Measurements from ENCODE around the gene RAB18. TPM values are rescaled to one million over a fixed set of nuclear protein-coding genes. Genes with fewer than 3 reads are reported as not detected.
"Not testable (repeated sequence)": the region's sequence is repeated elsewhere in the genome, so short reads cannot be mapped to it uniquely, and the experiment has no call there.

The RAB18 gene
- total RNA-seq, 1 donor from 2014 or later = 113 TPM

DNA sequence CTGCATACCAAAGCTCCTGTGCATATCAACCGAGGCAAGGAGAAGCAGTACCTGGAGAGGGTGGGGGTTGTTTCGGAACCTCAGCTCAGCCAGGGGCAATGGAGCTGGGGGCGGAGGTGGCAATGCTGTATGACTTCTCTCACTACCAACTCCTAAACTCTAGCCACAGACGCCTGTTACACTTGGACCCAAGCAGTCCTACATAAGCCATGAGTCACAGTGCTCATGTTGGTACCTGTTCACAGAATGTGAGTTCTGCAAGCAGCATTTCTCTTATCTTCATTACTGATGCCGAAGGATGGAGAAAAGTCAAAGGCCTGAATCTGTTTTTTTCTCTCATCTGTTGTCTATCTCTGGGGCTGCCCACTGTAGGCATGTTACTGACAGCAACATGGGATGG is 3.2 kb upstream of the RAB18 start:
- intact Hi-C loops (cut with DNase I) = loop anchor here (5.0 kb wide), 1 partner anchor 259 kb away; the partner anchor contains the start of gene ACBD5
- no peak for DNase-seq (ENCODE audit: low spot score)

GRCh38 chr10:27503498-27504006 is 552 bp upstream of the RAB18 start:
- DNase-seq (ENCODE audit: low spot score) = no peak
- intact Hi-C loops (cut with DNase I) = loop anchor here (5.0 kb wide), 1 partner anchor 261 kb away; the partner anchor contains the start of gene ACBD5

DNA sequence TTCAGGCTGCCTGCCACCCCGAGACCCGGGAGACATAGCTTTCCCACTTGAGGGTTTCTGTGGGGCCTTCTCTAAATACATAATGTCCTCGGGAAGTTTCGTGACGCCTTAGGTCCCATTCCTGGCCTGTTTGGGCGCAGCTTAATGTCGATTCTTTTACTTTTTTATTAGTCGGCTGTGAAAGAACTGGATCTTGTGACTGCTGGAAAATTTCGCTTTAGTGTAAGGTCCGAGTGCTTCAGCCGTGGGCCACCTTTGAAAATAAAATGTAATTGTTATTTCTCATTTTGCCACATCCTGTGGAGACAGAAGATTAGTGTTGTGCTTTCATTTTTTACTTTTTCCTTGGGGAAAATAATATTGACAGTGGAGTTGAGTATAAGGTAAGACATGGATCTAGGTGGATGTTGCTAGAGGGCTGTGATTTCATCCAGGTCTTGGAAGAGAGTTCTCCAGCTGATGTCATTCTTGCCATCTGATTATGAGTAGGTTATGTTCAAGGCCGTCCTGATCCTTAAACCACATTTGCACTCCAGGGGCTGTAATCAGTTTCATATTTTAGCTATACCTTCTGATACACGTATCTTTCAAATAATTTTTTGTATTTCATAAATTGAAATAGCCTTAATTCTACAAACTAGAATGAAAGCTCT is 830 bp downstream of the RAB18 start:
- DNase-seq (ENCODE audit: low spot score) = no peak
- intact Hi-C loops (cut with DNase I) = loop anchor here (5.0 kb wide), 1 partner anchor 263 kb away; the partner anchor contains the start of gene ACBD5

GRCh38 chr10:27505537-27505936 is 1.4 kb downstream of the RAB18 start:
- intact Hi-C loops (cut with DNase I) = not testable (repeated sequence)

GRCh38 chr10:27506280-27506679 is 2.2 kb downstream of the RAB18 start:
- intact Hi-C loops (cut with DNase I) = no loop called here
- DNase-seq (ENCODE audit: low spot score) = no peak

More at GRCh38 chr10:27505537-27505936, 1.4 kb downstream of the RAB18 start:
- not testable (repeated sequence) for DNase-seq (ENCODE audit: low spot score)

DNA sequence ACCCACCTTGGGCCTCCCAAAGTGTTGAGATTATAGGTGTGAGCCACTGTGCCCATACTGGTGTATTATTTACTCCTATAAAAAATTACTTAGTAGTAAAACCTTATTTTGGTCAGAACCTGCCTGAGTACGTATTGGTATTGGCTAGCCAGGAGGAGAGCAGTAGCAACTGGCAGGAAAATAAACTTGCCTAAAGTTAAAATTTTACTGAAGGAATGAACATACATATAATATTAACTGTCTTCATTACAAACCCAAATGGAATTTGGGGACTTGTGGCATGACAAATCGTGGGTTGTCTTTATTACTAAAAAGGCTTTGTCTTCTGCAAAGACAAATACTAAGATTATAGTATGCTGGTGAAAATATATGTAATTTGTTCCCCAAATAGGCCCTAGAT is 8.4 kb downstream of the RAB18 start:
- DNase-seq (ENCODE audit: low spot score) = no peak
- intact Hi-C loops (cut with DNase I) = no loop called here

DNA sequence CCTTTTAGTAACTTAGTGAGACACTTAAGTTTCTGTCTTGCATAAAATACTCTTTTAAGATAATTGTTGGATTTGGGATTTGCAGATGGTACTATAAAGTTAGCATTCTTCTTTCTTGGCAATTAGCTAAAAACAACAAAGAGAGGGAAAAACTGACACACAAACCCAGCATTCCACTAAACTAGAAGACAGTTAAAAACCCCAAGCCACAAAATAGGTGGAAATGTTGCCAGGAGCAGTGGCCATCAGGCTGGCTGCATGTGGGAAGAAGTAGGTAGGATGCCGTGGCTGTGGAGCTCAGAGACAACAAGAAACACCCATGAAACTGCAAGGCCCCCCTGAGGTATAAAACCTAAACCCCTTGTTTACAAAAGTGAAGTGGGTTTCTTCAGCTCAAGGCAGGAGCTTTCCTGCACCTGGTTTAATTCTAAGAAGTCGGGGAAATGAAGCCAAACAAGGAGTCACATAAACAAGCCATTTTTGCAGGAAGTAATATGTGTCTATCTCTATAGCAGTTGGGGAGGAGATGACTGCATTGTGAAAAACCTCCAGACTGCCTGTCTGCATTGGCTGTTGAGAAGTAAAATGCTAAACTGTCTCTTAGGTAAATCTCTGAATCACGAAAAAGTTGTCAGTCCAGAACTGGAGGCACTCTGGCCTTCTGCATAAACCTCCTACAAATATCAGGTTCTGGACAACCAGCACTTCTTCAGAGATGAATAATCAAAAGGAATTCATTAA is 9.5 kb downstream of the RAB18 start:
- DNase-seq (ENCODE audit: low spot score) = no peak
- intact Hi-C loops (cut with DNase I) = no loop called here

- intact Hi-C loops (cut with DNase I) = no loop called here
- no peak for DNase-seq (ENCODE audit: low spot score)
Measured at GRCh38 chr10:27514243-27514642, 10.1 kb downstream of the RAB18 start.

DNA sequence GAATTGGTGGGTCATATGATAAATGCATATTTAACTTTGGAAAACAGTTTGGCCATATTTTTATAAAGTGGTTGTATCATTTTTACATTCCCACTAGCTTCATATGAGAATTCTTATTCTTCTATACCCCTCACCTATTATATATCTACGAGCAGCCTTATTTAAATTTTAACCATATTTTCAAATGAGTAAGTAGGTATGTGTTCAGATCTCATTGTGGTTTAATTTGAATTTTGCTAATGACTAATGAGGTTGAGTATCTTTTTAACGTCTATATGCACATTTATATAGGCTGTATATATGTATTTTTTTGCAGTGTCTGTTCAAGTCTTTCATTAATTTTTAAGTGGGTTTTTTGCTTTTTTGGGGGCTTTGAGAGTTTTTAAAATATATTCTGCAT is 14.2 kb downstream of the RAB18 start:
- intact Hi-C loops (cut with DNase I) = no loop called here
- DNase-seq (ENCODE audit: low spot score) = no peak

GRCh38 chr10:27525819-27526218 is 21.7 kb downstream of the RAB18 start:
- no peak for DNase-seq (ENCODE audit: low spot score)
- intact Hi-C loops (cut with DNase I) = no loop called here

GRCh38 chr10:27526242-27526641 is 22.1 kb downstream of the RAB18 start:
- intact Hi-C loops (cut with DNase I) = no loop called here
- no peak for DNase-seq (ENCODE audit: low spot score)

- intact Hi-C loops (cut with DNase I) = no loop called here
- no peak for DNase-seq (ENCODE audit: low spot score)
Measured at GRCh38 chr10:27527666-27528295, 23.7 kb downstream of the RAB18 start.

GRCh38 chr10:27529010-27529783 is 25.1 kb downstream of the RAB18 start:
- intact Hi-C loops (cut with DNase I) = no loop called here
- DNase-seq (ENCODE audit: low spot score) = no peak

- intact Hi-C loops (cut with DNase I) = no loop called here
- no peak for DNase-seq (ENCODE audit: low spot score)
Measured at GRCh38 chr10:27530477-27530876, 26.4 kb downstream of the RAB18 start.

DNA sequence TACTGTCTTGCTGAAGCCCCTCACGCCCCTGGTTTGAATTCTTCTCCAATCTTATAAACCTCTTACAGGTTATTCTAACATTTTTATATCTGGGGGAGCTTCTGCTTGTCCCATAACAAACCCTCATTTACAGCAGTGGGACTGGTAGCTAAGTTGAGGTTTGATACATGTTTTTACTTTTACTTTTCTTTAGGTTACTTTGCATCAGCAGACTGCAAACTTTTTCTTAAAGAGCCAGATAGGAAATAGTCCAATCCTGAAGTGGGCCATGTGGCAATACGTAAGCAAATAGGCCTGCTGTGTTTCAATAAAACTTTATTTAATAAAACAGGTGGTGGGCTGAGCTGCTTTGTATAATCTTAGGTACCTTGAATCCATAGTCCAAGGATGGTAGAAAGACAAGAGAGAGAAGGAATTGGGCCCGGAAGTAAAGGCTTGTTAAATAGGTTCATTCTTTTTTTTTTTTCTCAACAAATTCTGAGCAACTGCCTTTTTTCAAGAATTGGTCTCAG is 27.3 kb downstream of the RAB18 start:
- intact Hi-C loops (cut with DNase I) = no loop called here
- no peak for DNase-seq (ENCODE audit: low spot score)

DNA sequence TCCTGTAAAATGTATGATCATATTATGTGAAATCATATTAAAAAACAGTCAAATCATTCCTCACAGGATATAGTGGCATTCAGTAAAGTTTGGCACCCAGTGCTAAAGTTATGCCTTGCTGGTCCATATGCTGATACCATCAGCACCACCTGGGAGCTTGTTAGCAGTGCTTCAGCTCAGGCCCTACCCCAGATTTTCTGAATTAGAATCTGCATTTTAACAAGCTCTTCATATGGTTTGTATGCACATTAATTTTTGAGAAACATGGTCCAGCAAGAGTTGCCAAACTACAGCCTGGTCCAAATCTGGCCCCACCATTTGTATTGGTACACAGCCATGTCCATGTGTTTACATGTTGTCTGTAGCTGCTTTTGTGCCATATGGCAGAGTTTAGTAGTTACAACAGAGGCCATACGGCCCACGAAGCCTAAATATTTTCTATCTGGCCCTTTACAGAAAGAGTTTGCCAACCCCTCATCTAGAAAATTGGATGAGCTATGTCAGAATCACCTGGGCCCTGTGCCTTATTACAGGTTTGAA is 30.1 kb downstream of the RAB18 start:
- DNase-seq (ENCODE audit: low spot score) = no peak
- intact Hi-C loops (cut with DNase I) = no loop called here

DNA sequence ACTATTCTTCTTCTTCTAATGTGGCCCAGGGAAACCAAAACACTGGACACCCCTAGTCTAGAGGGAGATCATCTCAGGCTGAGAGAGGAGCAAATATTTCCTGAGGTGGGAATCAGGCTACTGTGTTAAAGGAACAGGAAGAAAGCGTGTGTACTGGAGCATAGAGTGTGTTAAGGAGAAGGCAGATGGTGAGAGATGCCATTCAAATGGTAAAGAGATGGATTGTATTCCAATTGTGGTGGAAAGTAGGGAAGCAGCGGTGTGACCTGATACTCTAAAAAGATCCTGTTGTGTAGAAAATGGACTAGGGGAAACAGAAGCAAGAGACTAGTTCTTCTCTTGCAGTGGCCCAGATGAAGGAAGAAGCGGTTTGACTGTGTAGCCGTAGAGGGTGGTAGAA is 31.2 kb downstream of the RAB18 start:
- DNase-seq (ENCODE audit: low spot score) = no peak
- intact Hi-C loops (cut with DNase I) = no loop called here

DNA sequence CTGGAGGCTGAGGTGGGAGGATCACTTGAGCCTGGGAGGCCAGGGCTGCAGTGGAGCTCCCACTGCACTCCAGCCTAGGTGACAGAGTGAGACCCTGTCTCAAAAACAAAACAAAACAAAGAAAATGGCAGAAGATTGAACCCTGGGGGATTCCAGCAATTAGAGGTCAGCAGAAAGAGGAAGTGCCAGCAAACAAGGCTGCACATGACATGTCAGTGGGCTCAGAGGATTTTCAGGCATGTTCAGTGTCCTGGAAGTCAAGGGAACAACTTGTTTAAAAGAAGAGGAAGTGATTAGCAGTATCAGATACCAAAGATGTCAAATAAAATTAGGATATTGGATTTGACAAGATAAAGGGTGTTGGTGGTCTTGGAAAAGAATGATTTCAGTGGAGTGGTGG is 32.3 kb downstream of the RAB18 start:
- no peak for DNase-seq (ENCODE audit: low spot score)
- intact Hi-C loops (cut with DNase I) = no loop called here

- DNase-seq (ENCODE audit: low spot score) = no peak
- intact Hi-C loops (cut with DNase I) = no loop called here
Measured at GRCh38 chr10:27537166-27537565, 33.1 kb downstream of the RAB18 start.

All from cardiac septum (tissue), 1 donor.